Activated CD4-positive, alpha-beta memory T cell treated with anti-CD3 and anti-CD28 coated beads, Interleukin-2, amount 10 ng/mL, durations not matched to agents 7 days and 5 days (primary cell): ENCODE data around the gene GAB1. TPM values are rescaled to one million over a fixed set of nuclear protein-coding genes. Genes with fewer than 3 reads are reported as not detected.

Experiments used
- CTCF ChIA-PET: fragments of 350-600 bp; sonication (Branson Sonifier 250); formaldehyde crosslinking; loops from one replicate; lab custom pipeline; 2021; ENCODE audit warnings: antibody characterized with exemption, inconsistent platforms; lab: Charles Lee
- POLR2A ChIA-PET: fragments of 350-600 bp; sonication (Branson Sonifier 250); formaldehyde crosslinking; loops from one replicate; lab custom pipeline; 2021; ENCODE audit warnings: antibody characterized with exemption; lab: Charles Lee
- DNase-seq: peaks from one replicate; pipeline ENCODE4 v3.0.0-alpha.2; 2020
- H3K27ac Mint-ChIP-seq: one replicate; pipeline ENCODE4 v1.8.0; 2021; ENCODE audit warnings: mild to moderate bottlenecking, mixed read lengths
- H3K27me3 Mint-ChIP-seq: one replicate; pipeline ENCODE4 v1.8.0; 2021; ENCODE audit warnings: mixed read lengths
- H3K36me3 Mint-ChIP-seq: one replicate; pipeline ENCODE4 v1.8.0; 2021; ENCODE audit warnings: low read depth, mixed read lengths
- H3K4me1 Mint-ChIP-seq: one replicate; pipeline ENCODE4 v1.8.0; 2021; ENCODE audit warnings: mixed read lengths
- H3K4me3 Mint-ChIP-seq: one replicate; pipeline ENCODE4 v1.8.0; 2021; ENCODE audit warnings: mild to moderate bottlenecking, mixed read lengths
- H3K9me3 Mint-ChIP-seq: one replicate; pipeline ENCODE4 v1.8.0; 2021; ENCODE audit warnings: mixed read lengths
- total RNA-seq, 2 experiments: library from RNA; stranded (reverse); gene quantifications; one replicate each; pipeline ENCODE4 v1.2.3, GENCODE V29; 2021

The GAB1 gene
- under 1 TPM; 0.80 to 0.86 TPM for total RNA-seq

GRCh38 chr4:143336781-143337599 lies at the start of gene GAB1:
GAB1 (plus strand) TSS chr4:143336876; CDS start chr4:143337189, 313 bp downstream.
- POLR2A ChIA-PET, result interaction anchor here (1.0 to 1.9 kb wide), 2 partner anchors 20 to 22 kb away, joined by 3 to 5 read pairs; no protein-coding TSS in a partner anchor
- peaks cover 51% of the 10 kb centered on the region for H3K27me3 Mint-ChIP-seq
- H3K4me3 Mint-ChIP-seq, result peak within 1 kb of the TSS; percentile 73
- H3K36me3 Mint-ChIP-seq, result no peaks in the 10 kb centered on the region
- H3K9me3 Mint-ChIP-seq, result no peaks in the 10 kb centered on the region
- CTCF ChIA-PET, result interaction anchor here (0.6 kb wide), 1 partner anchor 434 kb away, joined by 4 read pairs; no protein-coding TSS in a partner anchor
- H3K27ac Mint-ChIP-seq, result no peak within 1 kb of the TSS
- peaks cover 9% of the 10 kb centered on the region for H3K4me1 Mint-ChIP-seq
- DNase-seq, result peak; percentile 44

DNA sequence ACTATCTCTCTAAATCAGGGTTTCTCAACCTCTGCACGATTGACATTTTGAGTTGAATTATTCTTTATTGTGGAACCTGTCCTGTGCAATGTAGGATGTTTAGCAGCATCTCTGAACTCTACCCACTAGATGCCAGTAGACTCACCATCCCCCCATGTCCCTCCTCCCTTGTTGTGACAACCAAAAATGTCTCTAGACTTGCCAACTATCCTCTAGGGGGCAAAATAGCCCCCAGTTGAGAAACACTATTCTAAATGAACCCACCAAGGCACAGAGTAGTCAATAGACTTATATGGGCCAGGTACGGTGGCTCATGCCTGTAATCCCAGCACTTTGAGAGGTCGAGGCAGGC lies 49.1 kb upstream of the GAB1 start:
- H3K9me3 Mint-ChIP-seq, result no peaks in the 10 kb centered on the region
- CTCF ChIA-PET, result interaction anchor here (0.6 kb wide), 1 partner anchor 1347 kb away, joined by 3 read pairs; no protein-coding TSS in a partner anchor
- POLR2A ChIA-PET, result no interaction called here
- H3K27me3 Mint-ChIP-seq, result peaks cover 3% of the 10 kb centered on the region
- no peak for DNase-seq
- H3K4me1 Mint-ChIP-seq, result no peaks in the 10 kb centered on the region
- no peak overlapping the region for H3K27ac Mint-ChIP-seq
- no peak overlapping the region for H3K4me3 Mint-ChIP-seq
- H3K36me3 Mint-ChIP-seq, result no peaks in the 10 kb centered on the region

DNA sequence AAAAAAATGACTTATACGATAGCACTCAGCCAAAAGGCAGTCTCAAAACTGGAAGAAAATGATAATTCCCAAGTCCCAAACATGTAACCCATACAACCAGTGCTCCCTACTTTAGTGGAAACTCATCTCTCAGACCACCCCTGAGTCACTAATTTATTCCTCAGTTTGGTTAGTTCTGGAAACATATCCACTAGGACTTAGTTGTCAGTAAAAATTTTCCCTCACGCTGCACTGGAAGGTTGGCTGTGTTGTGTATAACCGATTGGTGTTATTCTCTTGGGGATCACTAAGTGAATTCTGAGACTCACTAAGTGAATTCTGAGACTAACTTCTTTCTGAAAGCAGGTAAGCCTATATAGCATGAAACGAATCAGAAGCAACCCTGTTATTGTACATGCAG lies 48.5 kb upstream of the GAB1 start:
- CTCF ChIA-PET, result interaction anchor here (0.6 kb wide), 1 partner anchor 1348 kb away, joined by 3 read pairs; no protein-coding TSS in a partner anchor
- no peak overlapping the region for H3K27ac Mint-ChIP-seq
- H3K36me3 Mint-ChIP-seq, result no peaks in the 10 kb centered on the region
- POLR2A ChIA-PET, result no interaction called here
- no peaks in the 10 kb centered on the region for H3K4me1 Mint-ChIP-seq
- no peaks in the 10 kb centered on the region for H3K9me3 Mint-ChIP-seq
- H3K4me3 Mint-ChIP-seq, result no peak overlapping the region
- DNase-seq, result no peak
- peaks cover 3% of the 10 kb centered on the region for H3K27me3 Mint-ChIP-seq

GRCh38 chr4:143289370-143289769 lies 47.3 kb upstream of the GAB1 start:
- Mint-ChIP-seq H3K27me3 (peaks cover 3% of the 10 kb centered on the region), H3K27ac (no peak overlapping the region), H3K4me3 (no peak overlapping the region), H3K4me1 (no peaks in the 10 kb centered on the region), H3K36me3 (no peaks in the 10 kb centered on the region), H3K9me3 (no peaks in the 10 kb centered on the region)
- ChIA-PET POLR2A (no interaction called here), CTCF (no interaction called here)
- no peak for DNase-seq

DNA sequence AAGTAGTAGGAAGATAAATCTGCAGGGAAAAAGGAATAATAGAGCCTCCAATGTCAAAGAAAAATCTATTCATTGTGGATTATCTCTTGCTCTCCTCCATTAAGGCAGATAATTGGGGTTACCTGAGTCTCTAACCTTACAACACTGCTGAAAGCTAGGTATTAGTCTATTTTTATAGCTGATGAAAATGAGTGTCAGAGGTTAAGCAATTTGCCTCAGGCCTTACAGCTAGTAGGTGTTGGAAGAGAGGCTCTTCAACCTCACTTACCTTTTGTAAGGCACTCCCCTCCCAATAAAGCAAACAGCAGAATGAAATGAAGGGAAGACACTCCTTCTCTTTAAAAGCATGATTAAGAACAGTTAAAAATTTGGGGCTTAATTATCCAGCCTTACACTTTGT lies 45.4 kb upstream of the GAB1 start:
- ChIA-PET POLR2A (no interaction called here), CTCF (no interaction called here)
- Mint-ChIP-seq H3K27ac (no peak overlapping the region), H3K4me3 (no peak overlapping the region), H3K4me1 (no peaks in the 10 kb centered on the region), H3K36me3 (no peaks in the 10 kb centered on the region), H3K27me3 (peaks cover 7% of the 10 kb centered on the region), H3K9me3 (no peaks in the 10 kb centered on the region)
- DNase-seq, result no peak

GRCh38 chr4:143292858-143293257 lies 43.8 kb upstream of the GAB1 start:
- Mint-ChIP-seq H3K9me3 (no peaks in the 10 kb centered on the region), H3K27me3 (peaks cover 4% of the 10 kb centered on the region), H3K4me1 (no peaks in the 10 kb centered on the region), H3K36me3 (no peaks in the 10 kb centered on the region), H3K27ac (no peak overlapping the region), H3K4me3 (no peak overlapping the region)
- no peak for DNase-seq
- ChIA-PET CTCF (no interaction called here), POLR2A (no interaction called here)

GRCh38 chr4:143294310-143294709 lies 42.4 kb upstream of the GAB1 start:
- H3K27me3 Mint-ChIP-seq, result peaks cover 4% of the 10 kb centered on the region
- H3K4me3 Mint-ChIP-seq, result no peak overlapping the region
- ChIA-PET POLR2A (no interaction called here), CTCF (no interaction called here)
- H3K9me3 Mint-ChIP-seq, result no peaks in the 10 kb centered on the region
- no peaks in the 10 kb centered on the region for H3K36me3 Mint-ChIP-seq
- no peak for DNase-seq
- H3K4me1 Mint-ChIP-seq, result no peaks in the 10 kb centered on the region
- no peak overlapping the region for H3K27ac Mint-ChIP-seq

DNA sequence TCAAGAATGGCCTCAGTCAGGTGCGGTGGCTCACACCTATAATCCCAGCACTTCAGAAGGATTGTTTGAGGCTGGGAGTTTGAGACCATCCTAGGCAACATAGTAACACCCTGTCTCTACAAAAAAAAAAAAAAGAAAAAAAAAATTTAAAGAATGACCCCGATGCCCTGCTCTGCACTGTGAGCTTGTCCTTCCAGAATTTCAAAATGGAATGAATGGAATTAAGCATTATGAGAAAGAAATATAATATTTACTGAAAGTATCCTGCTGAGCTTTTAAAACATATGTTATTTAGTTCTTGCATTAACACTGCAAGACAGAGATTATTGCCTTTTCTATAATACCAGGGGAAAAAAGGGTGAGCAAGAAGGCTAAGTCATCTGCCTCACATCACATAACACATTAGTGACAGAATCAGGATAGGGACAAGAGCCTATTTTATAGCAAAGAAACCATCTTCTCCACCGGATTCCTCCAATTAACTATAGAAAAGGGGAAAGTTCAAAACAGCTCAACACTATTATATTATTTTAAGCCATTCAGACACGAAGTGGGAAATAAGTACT lies 41.9 kb upstream of the GAB1 start:
- H3K36me3 Mint-ChIP-seq, result no peaks in the 10 kb centered on the region
- H3K27ac Mint-ChIP-seq, result no peak overlapping the region
- no peak for DNase-seq
- no peaks in the 10 kb centered on the region for H3K9me3 Mint-ChIP-seq
- POLR2A ChIA-PET, result no interaction called here
- no peaks in the 10 kb centered on the region for H3K4me1 Mint-ChIP-seq
- CTCF ChIA-PET, result no interaction called here
- H3K4me3 Mint-ChIP-seq, result no peak overlapping the region
- H3K27me3 Mint-ChIP-seq, result peaks cover 4% of the 10 kb centered on the region

GRCh38 chr4:143296397-143297067 lies 40.1 kb upstream of the GAB1 start:
- no peaks in the 10 kb centered on the region for H3K36me3 Mint-ChIP-seq
- no peak for DNase-seq
- POLR2A ChIA-PET, result no interaction called here
- CTCF ChIA-PET, result no interaction called here
- H3K9me3 Mint-ChIP-seq, result no peaks in the 10 kb centered on the region
- H3K4me3 Mint-ChIP-seq, result no peak overlapping the region
- no peaks in the 10 kb centered on the region for H3K4me1 Mint-ChIP-seq
- H3K27ac Mint-ChIP-seq, result no peak overlapping the region
- peaks cover 4% of the 10 kb centered on the region for H3K27me3 Mint-ChIP-seq

DNA sequence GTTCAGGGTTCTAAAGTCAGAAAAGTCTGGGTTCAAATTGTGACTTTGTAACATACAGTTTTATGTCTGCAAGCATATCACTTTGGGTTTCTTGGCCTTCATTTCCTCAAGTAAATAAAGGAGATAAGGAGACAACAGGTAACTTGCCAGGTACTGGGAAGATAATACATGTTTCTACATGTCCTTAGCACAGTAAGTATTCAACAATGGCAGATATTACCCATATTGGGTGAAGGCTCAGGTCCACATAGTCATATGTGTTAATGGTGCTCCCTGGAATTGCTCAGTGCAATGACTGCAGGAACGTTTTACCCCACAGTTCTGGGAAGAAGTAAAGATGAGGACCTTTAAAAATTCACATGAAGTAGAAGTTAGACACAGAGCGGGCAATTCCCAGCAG lies 35.8 kb upstream of the GAB1 start:
- DNase-seq, result no peak
- H3K4me3 Mint-ChIP-seq, result no peak overlapping the region
- POLR2A ChIA-PET, result no interaction called here
- no peaks in the 10 kb centered on the region for H3K36me3 Mint-ChIP-seq
- no peaks in the 10 kb centered on the region for H3K9me3 Mint-ChIP-seq
- peaks cover 2% of the 10 kb centered on the region for H3K27me3 Mint-ChIP-seq
- CTCF ChIA-PET, result no interaction called here
- H3K27ac Mint-ChIP-seq, result no peak overlapping the region
- H3K4me1 Mint-ChIP-seq, result no peaks in the 10 kb centered on the region

DNA sequence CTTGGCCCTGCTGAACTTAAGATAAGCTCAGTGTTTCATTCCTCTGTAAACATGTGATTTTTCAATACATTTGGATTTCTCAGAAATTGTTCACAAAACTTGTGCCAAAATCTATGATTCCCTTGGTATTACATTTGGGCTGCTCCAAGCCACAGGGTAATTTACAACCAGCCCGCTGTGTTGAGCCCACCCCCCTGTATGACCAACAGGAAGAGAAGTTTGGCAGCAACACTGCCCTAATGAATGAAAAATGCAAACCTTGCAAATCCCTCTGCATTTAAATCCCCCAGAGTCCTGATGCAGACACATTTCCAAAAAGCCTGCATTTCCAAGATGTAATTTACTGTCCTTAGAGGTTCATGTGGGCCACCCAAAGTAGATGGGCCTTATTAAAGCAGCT lies 34.1 kb upstream of the GAB1 start:
- ChIA-PET CTCF (no interaction called here), POLR2A (no interaction called here)
- Mint-ChIP-seq H3K36me3 (no peaks in the 10 kb centered on the region), H3K27me3 (peaks cover 2% of the 10 kb centered on the region), H3K27ac (no peak overlapping the region), H3K4me3 (no peak overlapping the region), H3K4me1 (no peaks in the 10 kb centered on the region), H3K9me3 (no peaks in the 10 kb centered on the region)
- DNase-seq, result no peak

DNA sequence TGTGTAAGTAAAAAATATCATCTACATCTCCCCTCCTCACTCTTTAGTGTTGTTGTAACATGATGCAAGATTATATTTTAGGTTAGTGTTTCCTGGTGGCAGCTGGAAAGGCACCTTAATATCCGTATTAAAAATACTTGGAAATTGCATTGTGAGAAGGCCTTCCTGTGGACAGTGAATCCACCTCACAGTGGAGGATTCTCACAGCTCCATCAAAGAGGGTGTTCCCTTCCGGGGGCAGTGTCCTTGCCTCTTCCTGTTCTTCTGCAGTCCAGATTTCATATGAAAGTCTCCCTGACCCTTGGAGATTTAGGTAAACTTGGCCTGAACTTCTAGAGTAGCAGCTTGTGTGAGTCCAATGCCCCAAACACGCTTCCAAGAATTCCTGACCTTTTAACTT lies 29.9 kb upstream of the GAB1 start:
- CTCF ChIA-PET, result no interaction called here
- Mint-ChIP-seq H3K27ac (no peak overlapping the region), H3K9me3 (no peaks in the 10 kb centered on the region), H3K4me3 (no peak overlapping the region), H3K36me3 (no peaks in the 10 kb centered on the region), H3K27me3 (peaks cover 2% of the 10 kb centered on the region), H3K4me1 (no peaks in the 10 kb centered on the region)
- no peak for DNase-seq
- POLR2A ChIA-PET, result no interaction called here

DNA sequence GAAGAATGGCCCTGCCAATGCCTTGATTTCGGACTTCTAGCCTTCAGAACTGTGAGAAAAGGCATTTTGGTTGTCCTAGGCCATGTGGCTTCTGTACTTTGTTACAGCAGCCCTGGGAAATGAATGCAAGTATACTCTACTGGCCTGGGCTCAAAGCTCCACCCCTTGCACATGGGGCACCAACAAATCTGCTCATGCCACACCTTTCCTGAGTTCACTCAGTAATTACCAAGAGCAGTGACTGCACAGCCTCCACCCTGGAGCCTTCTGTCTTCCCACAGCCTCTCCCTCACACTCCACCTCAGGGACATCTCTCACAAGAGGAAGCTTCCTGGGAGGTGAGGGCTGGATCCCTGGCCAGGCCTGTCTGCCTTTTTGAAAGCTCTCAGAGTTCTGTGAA lies 29.1 kb upstream of the GAB1 start:
- no peaks in the 10 kb centered on the region for H3K9me3 Mint-ChIP-seq
- peaks cover 6% of the 10 kb centered on the region for H3K27me3 Mint-ChIP-seq
- ChIA-PET POLR2A (no interaction called here), CTCF (no interaction called here)
- no peak overlapping the region for H3K27ac Mint-ChIP-seq
- no peak overlapping the region for H3K4me3 Mint-ChIP-seq
- H3K4me1 Mint-ChIP-seq, result no peaks in the 10 kb centered on the region
- no peaks in the 10 kb centered on the region for H3K36me3 Mint-ChIP-seq
- DNase-seq, result no peak
